Measurements from ENCODE around the gene RPL13.
A peak's percentile ranks its signal among the peaks of the same experiment; 100 is the strongest.

Gene RPL13

GRCh38 chr16:89545831-89546574 is 14.5 kb upstream of the RPL13 start:
- no peak for DNase-seq

GRCh38 chr16:89546781-89547180 is 13.7 kb upstream of the RPL13 start:
- DNase-seq: no peak

GRCh38 chr16:89547291-89547690 is 13.2 kb upstream of the RPL13 start:
- no peak for DNase-seq

- DNase-seq: no peak
Observed at GRCh38 chr16:89547860-89548259, 12.6 kb upstream of the RPL13 start.

GRCh38 chr16:89548344-89549006 is 12.0 kb upstream of the RPL13 start:
- DNase-seq: no peak

- DNase-seq: no peak
Observed at GRCh38 chr16:89549007-89549700, 11.3 kb upstream of the RPL13 start.

GRCh38 chr16:89550421-89551007 is 10.0 kb upstream of the RPL13 start:
- no peak for DNase-seq

GRCh38 chr16:89552329-89552728 is 8.2 kb upstream of the RPL13 start:
- no peak for DNase-seq

- DNase-seq: no peak
Observed at GRCh38 chr16:89552913-89553312, 7.6 kb upstream of the RPL13 start.

- DNase-seq: no peak
Observed at GRCh38 chr16:89553733-89554132, 6.7 kb upstream of the RPL13 start.

GRCh38 chr16:89554343-89554742 is 6.1 kb upstream of the RPL13 start:
- DNase-seq: no peak

- DNase-seq: no peak
Observed at GRCh38 chr16:89555265-89555664, 5.2 kb upstream of the RPL13 start.

- no peak for DNase-seq
Observed at GRCh38 chr16:89555780-89556179, 4.7 kb upstream of the RPL13 start.

GRCh38 chr16:89556750-89557689 is 3.5 kb upstream of the RPL13 start:
- DNase-seq: peak; percentile 59

- no peak for DNase-seq
Observed at GRCh38 chr16:89557690-89558490, 2.6 kb upstream of the RPL13 start.

GRCh38 chr16:89561142-89561883 is 831 bp downstream of the RPL13 start:
- no peak for DNase-seq

GRCh38 chr16:89561884-89562599 is 1.6 kb downstream of the RPL13 start:
- DNase-seq: no peak

GRCh38 chr16:89562939-89563338 is 2.5 kb downstream of the RPL13 start:
- no peak for DNase-seq

- DNase-seq: no peak
Observed at GRCh38 chr16:89563639-89564392, 3.3 kb downstream of the RPL13 start.

Data from KG1 (cell line).